ENCODE measurements around the gene METTL27.
"Not testable (repeated sequence)": the region's sequence is repeated elsewhere in the genome, so short reads cannot be mapped to it uniquely, and the experiment has no call there.

The METTL27 gene

GRCh38 chr7:73851410-73852338 lies 9.4 kb upstream of the METTL27 start:
- DNase-seq (ENCODE audit: insufficient read length, low spot score): no peak
- TF ChIP-seq POU2F2 (IDR thresholded peaks at IDR 0.05; ENCODE audit: low read depth, low read length) (peak; percentile 20; the same call in 1 of the 2 replicates), TAF1 (IDR thresholded peaks at IDR 0.05; ENCODE audit: low read depth, low read length) (no peak), SPI1 (IDR thresholded peaks at IDR 0.05; ENCODE audit: low read depth, low read length) (no peak)
- FAIRE-seq: peak; percentile 66

- DNase-seq (ENCODE audit: insufficient read length, low spot score) (no peak), FAIRE-seq (no peak)
- TF ChIP-seq TAF1 (IDR thresholded peaks at IDR 0.05; ENCODE audit: low read depth, low read length) (no peak), PAX5 (IDR thresholded peaks at IDR 0.05; ENCODE audit: insufficient read depth, low read length, severe bottlenecking) (no peak)
These were observed 8.5 kb upstream of the METTL27 start for GRCh38 chr7:73850781-73851207.

- TF ChIP-seq SPI1 (IDR thresholded peaks at IDR 0.05; ENCODE audit: low read depth, low read length) (no peak), POU2F2 (IDR thresholded peaks at IDR 0.05; ENCODE audit: low read depth, low read length) (no peak), TAF1 (IDR thresholded peaks at IDR 0.05; ENCODE audit: low read depth, low read length) (no peak), POLR2AphosphoS5 (IDR thresholded peaks at IDR 0.05; ENCODE audit: low read depth, low read length) (no peak), POLR2A (IDR thresholded peaks at IDR 0.05; ENCODE audit: low read depth, low read length) (no peak), PAX5 (IDR thresholded peaks at IDR 0.05; ENCODE audit: insufficient read depth, low read length, severe bottlenecking) (no peak)
- no peak for FAIRE-seq
- DNase-seq (ENCODE audit: insufficient read length, low spot score): no peak
These were observed 5.8 kb upstream of the METTL27 start for GRCh38 chr7:73847941-73848723.

- not testable (repeated sequence) for DNase-seq (ENCODE audit: insufficient read length, low spot score)
- peak; percentile 81 for TF ChIP-seq SPI1 (IDR thresholded peaks at IDR 0.05; ENCODE audit: low read depth, low read length)
- peak; percentile 5 for FAIRE-seq
These were observed 3.4 kb upstream of the METTL27 start for GRCh38 chr7:73845701-73846195.

GRCh38 chr7:73844848-73845460 lies 2.6 kb upstream of the METTL27 start:
- TF ChIP-seq POU2F2 (IDR thresholded peaks at IDR 0.05; ENCODE audit: low read depth, low read length): no peak
- no peak for TF ChIP-seq PAX5 (IDR thresholded peaks at IDR 0.05; ENCODE audit: insufficient read depth, low read length, severe bottlenecking)
- TF ChIP-seq TAF1 (IDR thresholded peaks at IDR 0.05; ENCODE audit: low read depth, low read length): no peak

GRCh38 chr7:73844131-73844547 lies 1.8 kb upstream of the METTL27 start:
- TF ChIP-seq SPI1 (IDR thresholded peaks at IDR 0.05; ENCODE audit: low read depth, low read length): peak; percentile 19; the same call in 1 of the 2 replicates
- no peak for TF ChIP-seq POU2F2 (IDR thresholded peaks at IDR 0.05; ENCODE audit: low read depth, low read length)
- TF ChIP-seq TAF1 (IDR thresholded peaks at IDR 0.05; ENCODE audit: low read depth, low read length): no peak
- FAIRE-seq: no peak
- DNase-seq (ENCODE audit: insufficient read length, low spot score): no peak

More at GRCh38 chr7:73844848-73845460, 2.6 kb upstream of the METTL27 start:
- DNase-seq (ENCODE audit: insufficient read length, low spot score): no peak
- FAIRE-seq: no peak

- FAIRE-seq: no peak
- no peak for TF ChIP-seq POU2F2 (IDR thresholded peaks at IDR 0.05; ENCODE audit: low read depth, low read length)
- TF ChIP-seq SPI1 (IDR thresholded peaks at IDR 0.05; ENCODE audit: low read depth, low read length): no peak
- no peak for TF ChIP-seq PAX5 (IDR thresholded peaks at IDR 0.05; ENCODE audit: insufficient read depth, low read length, severe bottlenecking)
- TF ChIP-seq POLR2A (IDR thresholded peaks at IDR 0.05; ENCODE audit: low read depth, low read length): no peak
- TF ChIP-seq POLR2AphosphoS5 (IDR thresholded peaks at IDR 0.05; ENCODE audit: low read depth, low read length): no peak
- TF ChIP-seq TAF1 (IDR thresholded peaks at IDR 0.05; ENCODE audit: low read depth, low read length): no peak
- DNase-seq (ENCODE audit: insufficient read length, low spot score): no peak
These were observed 638 bp downstream of the METTL27 start for GRCh38 chr7:73841689-73842066.

GRCh38 chr7:73840715-73841379 lies 1.5 kb downstream of the METTL27 start:
- DNase-seq (ENCODE audit: insufficient read length, low spot score) (no peak), FAIRE-seq (no peak)
- no peak for TF ChIP-seq PAX5 (IDR thresholded peaks at IDR 0.05; ENCODE audit: insufficient read depth, low read length, severe bottlenecking)
- no peak for TF ChIP-seq TAF1 (IDR thresholded peaks at IDR 0.05; ENCODE audit: low read depth, low read length)
- TF ChIP-seq POLR2AphosphoS5 (IDR thresholded peaks at IDR 0.05; ENCODE audit: low read depth, low read length): no peak
- TF ChIP-seq POU2F2 (IDR thresholded peaks at IDR 0.05; ENCODE audit: low read depth, low read length): no peak
- no peak for TF ChIP-seq SPI1 (IDR thresholded peaks at IDR 0.05; ENCODE audit: low read depth, low read length)
- no peak for TF ChIP-seq POLR2A (IDR thresholded peaks at IDR 0.05; ENCODE audit: low read depth, low read length)

Measured in GM12891 (cell line).